SK-N-SH treated with all-trans-retinoic acid at 6 μM for 48 hours (cell line): ENCODE measurements around the gene FUBP3.

ENCODE experiments used
- ARNTL ChIP-seq: fragments of 450-650 bp; formaldehyde crosslinking; IDR thresholded peaks from 2 replicates; pipeline ENCODE4 v1.5.0; 2020; ENCODE audit warnings: low read depth, mild to moderate bottlenecking, moderate library complexity, borderline replicate concordance
- CREB5 ChIP-seq: fragments of 250-450 bp; sonication (Bioruptor Pico); IDR thresholded peaks from 2 replicates; pipeline ENCODE4 v1.5.1; 2020; ENCODE audit warnings: low read depth, mild to moderate bottlenecking, moderate library complexity
- CSRNP3 ChIP-seq: fragments of 250-450 bp; sonication (Bioruptor Pico); IDR thresholded peaks from 2 replicates; pipeline ENCODE4 v1.5.1; 2021; ENCODE audit warnings: mild to moderate bottlenecking, moderate library complexity
- GLIS3 ChIP-seq: fragments of 250-450 bp; sonication (Bioruptor Pico); IDR thresholded peaks from 2 replicates; pipeline ENCODE4 v1.5.0; 2020; ENCODE audit warnings: mild to moderate bottlenecking, moderate library complexity
- ISL1 ChIP-seq: fragments of 250-450 bp; sonication (Bioruptor Pico); IDR thresholded peaks from 2 replicates; pipeline ENCODE4 v2.1.2; 2022; ENCODE audit warnings: mild to moderate bottlenecking, moderate library complexity
- PATZ1 ChIP-seq: fragments of 250-450 bp; sonication (Bioruptor Pico); IDR thresholded peaks from 2 replicates; pipeline ENCODE4 v1.8.0; 2020; ENCODE audit warnings: mild to moderate bottlenecking, moderate library complexity, borderline replicate concordance
- RARB ChIP-seq: fragments of 250-450 bp; sonication (Bioruptor Pico); IDR thresholded peaks from 2 replicates; pipeline ENCODE4 v1.8.0; 2021; ENCODE audit warnings: mild to moderate bottlenecking, moderate library complexity
- SNAI2 ChIP-seq: fragments of 250-450 bp; sonication (Bioruptor Pico); IDR thresholded peaks from 2 replicates; pipeline ENCODE4 v1.5.0; 2020; ENCODE audit warnings: mild to moderate bottlenecking, moderate library complexity
- ZC3H10 ChIP-seq: fragments of 250-450 bp; sonication (Bioruptor Pico); IDR thresholded peaks from 2 replicates; pipeline ENCODE4 v1.5.1; 2021; ENCODE audit warnings: mild to moderate bottlenecking, moderate library complexity
- ZFP30 ChIP-seq: fragments of 450-650 bp; formaldehyde crosslinking; IDR thresholded peaks from 2 replicates; pipeline ENCODE4 v1.5.0; 2022; ENCODE audit warnings: mild to moderate bottlenecking, moderate library complexity
- ZNF565 ChIP-seq: fragments of 450-650 bp; formaldehyde crosslinking; conservative IDR thresholded peaks from 2 replicates; pipeline ENCODE4 v1.5.0; 2020; ENCODE audit warnings: low read depth, mild to moderate bottlenecking, moderate library complexity
- TF ChIP-seq, protein P1 (sequence below): fragments of 250-450 bp; sonication (Bioruptor Pico); IDR thresholded peaks from 2 replicates; pipeline ENCODE4 v1.8.0; 2021; ENCODE audit warnings: low read depth, mild to moderate bottlenecking, moderate library complexity, borderline replicate concordance

DNA sequence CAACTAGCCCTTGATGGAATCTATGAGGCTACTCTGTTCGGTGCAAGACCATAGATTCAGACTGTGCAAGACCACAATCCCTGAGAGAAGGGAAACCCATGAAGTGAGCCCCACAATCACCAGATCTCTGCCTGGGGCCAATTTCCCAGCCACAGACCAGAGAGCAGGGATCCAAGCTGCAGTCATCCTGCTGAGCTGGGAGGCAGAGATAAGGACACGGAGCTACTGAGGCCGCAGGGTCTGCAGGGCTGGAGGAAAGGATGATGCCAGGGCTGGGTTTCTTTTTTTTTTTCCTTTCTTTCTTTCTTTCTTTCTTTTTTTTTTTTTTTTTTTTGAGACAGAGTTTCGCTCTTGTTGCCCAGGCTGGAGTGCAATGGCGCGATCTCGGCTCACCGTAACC, 47.7 kb upstream of the FUBP3 start:
- TF ChIP-seq CREB5 (CRISPR knock-in tag) (no peak), ZC3H10 (CRISPR knock-in tag) (no peak), RARB (no peak), PATZ1 (CRISPR knock-in tag) (no peak), CSRNP3 (CRISPR knock-in tag) (no peak), GLIS3 (CRISPR knock-in tag) (no peak), ISL1 (no peak), ARNTL (CRISPR knock-in tag) (no peak), ZFP30 (no peak), SNAI2 (no peak), ZNF565 (no peak)
- TF ChIP-seq, protein P1, sequence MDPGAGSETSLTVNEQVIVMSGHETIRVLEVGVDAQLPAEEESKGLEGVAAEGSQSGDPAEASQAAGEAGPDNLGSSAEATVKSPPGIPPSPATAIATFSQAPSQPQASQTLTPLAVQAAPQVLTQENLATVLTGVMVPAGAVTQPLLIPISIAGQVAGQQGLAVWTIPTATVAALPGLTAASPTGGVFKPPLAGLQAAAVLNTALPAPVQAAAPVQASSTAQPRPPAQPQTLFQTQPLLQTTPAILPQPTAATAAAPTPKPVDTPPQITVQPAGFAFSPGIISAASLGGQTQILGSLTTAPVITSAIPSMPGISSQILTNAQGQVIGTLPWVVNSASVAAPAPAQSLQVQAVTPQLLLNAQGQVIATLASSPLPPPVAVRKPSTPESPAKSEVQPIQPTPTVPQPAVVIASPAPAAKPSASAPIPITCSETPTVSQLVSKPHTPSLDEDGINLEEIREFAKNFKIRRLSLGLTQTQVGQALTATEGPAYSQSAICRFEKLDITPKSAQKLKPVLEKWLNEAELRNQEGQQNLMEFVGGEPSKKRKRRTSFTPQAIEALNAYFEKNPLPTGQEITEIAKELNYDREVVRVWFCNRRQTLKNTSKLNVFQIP (CRISPR knock-in tag): no peak
